GM12878 (cell line): ENCODE results near the gene ABCD2. TPM values are rescaled to one million over a fixed set of nuclear protein-coding genes. Genes with fewer than 3 reads are reported as not detected.

Source experiments
- ATAC-seq: fragments of 200-7000 bp; cut with Tn5 transposase; 3 replicates; pipeline ENCODE4 v1.9.1; 2020; ENCODE audit warnings: mild to moderate bottlenecking, moderate library complexity
- BruUV-seq: library from RNA; stranded (reverse); fragments of 400-500 nt; replicated peaks from 2 replicates; lab custom pipeline; 2021; lab: Mats Ljungman, UMichigan
- CTCF ChIA-PET: fragments of 300-600 bp; sonication (Branson Sonifier 250); formaldehyde crosslinking; extraction: SDS; loops from one replicate; lab custom pipeline; 2021; ENCODE audit warnings: inconsistent platforms; lab: Yijun Ruan, JAX
- POLR2A ChIA-PET: fragments of 350-600 bp; formaldehyde crosslinking; extraction: SDS; loops from one replicate; lab custom pipeline; 2021; ENCODE audit warnings: inconsistent platforms; lab: Charles Lee
- RAD21 ChIA-PET: fragments of 300-600 bp; sonication (Branson Sonifier 250); formaldehyde crosslinking; loops from one replicate; lab custom pipeline; 2023; ENCODE audit warnings: antibody characterized with exemption; ENCODE audit not compliant: unreplicated experiment; lab: Charles Lee
- SMC1A ChIA-PET: fragments of 300-600 bp; sonication (Branson Sonifier 250); formaldehyde crosslinking; loops from one replicate; lab custom pipeline; 2023; ENCODE audit not compliant: unreplicated experiment, uncharacterized antibody; lab: Charles Lee
- DNase-seq: peaks from one replicate; pipeline ENCODE4 v3.0.0-alpha.2; 2011; ENCODE audit warnings: low read depth, low spot score
- FAIRE-seq: peaks from 3 replicates; lab custom pipeline; 2011; peaks lifted over from hg19 to GRCh38; lab: Jason Lieb, UNC
- H2AFZ ChIP-seq: 2 replicates; pipeline ENCODE4 v1.6.0; 2011; ENCODE audit warnings: low read depth, low read length, control low read depth; ENCODE audit not compliant: control insufficient read depth
- H3K27ac ChIP-seq: 2 replicates; pipeline ENCODE4 v1.5.1; 2011; ENCODE audit warnings: control low read depth; ENCODE audit not compliant: control insufficient read depth, insufficient read depth
- H3K27me3 ChIP-seq, 2 experiments: replicated peaks in 1 of 2; 2 replicates each; pipeline versions ENCODE4 v1.6.0 to v1.6.1; 2011; ENCODE audit warnings: low read length in 1 of 2; ENCODE audit not compliant: control insufficient read depth in 2 of 2, insufficient read depth in 2 of 2
- H3K36me3 ChIP-seq, 2 experiments: 2 replicates each; pipeline ENCODE4 v1.5.1; 2011; ENCODE audit warnings: low read length in 1 of 2; ENCODE audit not compliant: control insufficient read depth in 2 of 2, insufficient read depth in 2 of 2
- H3K4me1 ChIP-seq: 2 replicates; pipeline ENCODE4 v1.6.1; 2011; ENCODE audit warnings: mild to moderate bottlenecking, low read length, moderate library complexity, mixed read lengths; ENCODE audit not compliant: control insufficient read depth, insufficient read depth
- H3K4me2 ChIP-seq: 2 replicates; pipeline ENCODE4 v1.6.0; 2011; ENCODE audit warnings: control low read depth; ENCODE audit not compliant: control insufficient read depth, insufficient read depth
- H3K4me3 ChIP-seq: fragments of 200-600 bp; sonication (generic); 2 replicates; pipeline ENCODE4 v1.5.1; 2016
- H3K79me2 ChIP-seq: 2 replicates; pipeline ENCODE4 v1.6.0; 2011; ENCODE audit warnings: low read length; ENCODE audit not compliant: control insufficient read depth, insufficient read depth
- H3K9ac ChIP-seq: 2 replicates; pipeline ENCODE4 v1.8.0; 2011; ENCODE audit warnings: low read length, control low read depth, mixed read lengths; ENCODE audit not compliant: control insufficient read depth, insufficient read depth
- H3K9me3 ChIP-seq: replicated peaks from 3 replicates; pipeline ENCODE4 v1.5.1; 2011; ENCODE audit warnings: mild to moderate bottlenecking, low read length; ENCODE audit not compliant: control insufficient read depth, insufficient read depth
- H4K20me1 ChIP-seq: 2 replicates; pipeline ENCODE4 v1.6.0; 2011; ENCODE audit not compliant: control insufficient read depth, insufficient read depth
- ASH2L ChIP-seq: fragments of 300-600, 200-600 bp; sonication (generic); IDR thresholded peaks from 2 replicates; pipeline ENCODE4 v1.6.1; 2017; ENCODE audit warnings: low read depth, mild to moderate bottlenecking, borderline replicate concordance
- BCL3 ChIP-seq: IDR thresholded peaks from 2 replicates; pipeline ENCODE4 v1.6.1; 2011; ENCODE audit warnings: borderline replicate concordance, low read depth, mild to moderate bottlenecking, moderate library complexity, low read length; ENCODE audit not compliant: insufficient read depth, poor library complexity, severe bottlenecking
- EZH2 ChIP-seq: IDR thresholded peaks from 2 replicates; pipeline ENCODE4 v1.6.1; 2012; ENCODE audit warnings: low read depth, mild to moderate bottlenecking, control low read depth, inconsistent platforms, low read length, borderline replicate concordance; ENCODE audit not compliant: control insufficient read depth
- LARP7 ChIP-seq: fragments of 450-650 bp; IDR thresholded peaks from 2 replicates; pipeline ENCODE4 v1.6.1; 2017; ENCODE audit warnings: mild to moderate bottlenecking
- MEF2A ChIP-seq: IDR thresholded peaks from 2 replicates; pipeline ENCODE4 v1.6.1; 2011; ENCODE audit warnings: low read depth, mild to moderate bottlenecking, low read length, moderate library complexity; ENCODE audit not compliant: insufficient read depth
- REST ChIP-seq: IDR thresholded peaks from 2 replicates; pipeline ENCODE4 v1.6.1; 2012; ENCODE audit warnings: mild to moderate bottlenecking, low read depth, low read length
- SMARCA5 ChIP-seq: fragments of 450-650 bp; IDR thresholded peaks from 2 replicates; pipeline ENCODE4 v1.6.1; 2017; ENCODE audit warnings: mild to moderate bottlenecking
- SREBF2 ChIP-seq: IDR thresholded peaks from 2 replicates; pipeline ENCODE4 v1.6.1; 2012; ENCODE audit warnings: mild to moderate bottlenecking, low read length
- STAT1 ChIP-seq: fragments of 450-650 bp; conservative IDR thresholded peaks from 2 replicates; pipeline ENCODE4 v1.6.1; 2014; ENCODE audit warnings: antibody characterized with exemption, mild to moderate bottlenecking
- USF1 ChIP-seq: IDR thresholded peaks from 2 replicates; pipeline ENCODE4 v1.6.1; 2011; ENCODE audit warnings: borderline replicate concordance, low read depth, mild to moderate bottlenecking, moderate library complexity, mixed read lengths, low read length; ENCODE audit not compliant: insufficient read depth; ENCODE audit errors: extremely low read length
- ZBTB33 ChIP-seq: fragments of 450-650 bp; IDR thresholded peaks from 2 replicates; pipeline ENCODE4 v1.6.1; 2017; ENCODE audit warnings: mild to moderate bottlenecking
- ZNF24 ChIP-seq: fragments of 450-650 bp; IDR thresholded peaks from 2 replicates; pipeline ENCODE4 v1.6.1; 2017; ENCODE audit warnings: antibody characterized with exemption, mild to moderate bottlenecking
- WGBS: methylation state at CpG from one replicate; pipeline ENCODE4 v1.1.6; 2016; ENCODE audit warnings: low lambda C conversion rate; ENCODE audit not compliant: insufficient replicate concordance, insufficient coverage; ENCODE audit errors: missing lambda C conversion rate; 5-methylcytosine and 5-hydroxymethylcytosine counted together
- in situ Hi-C: fragments of 300-500 bp; cut with MboI; formaldehyde crosslinking; loops from 9 replicates; pipeline ENCODE4 v1.14.3; 2018; ENCODE audit warnings: mixed read lengths
- intact Hi-C: fragments of 100-400 bp; cut with micrococcal nuclease; formaldehyde crosslinking; loops from one replicate; pipeline ENCODE4 v1.14.2; 2022; ENCODE audit not compliant: unreplicated experiment
- polyA plus RNA-seq, 11 experiments: library from polyadenylated mRNA; depleted of rRNA in 4 of 11; unstranded in 6 of 11; stranded (reverse) in 5 of 11; fragments of >200 nt; fragmentation: Nextera tagmentation in 4 of 11; fragmentation: Illumina TruSeq in 1 of 11; extraction: Ambion mirVana in 4 of 11; extraction: Trizol in 1 of 11; gene quantifications; 1 replicate in 1 of 11; 2 replicates in 10 of 11; pipeline versions ENCODE4 v1.2.1 to v1.2.3, GENCODE V29; 2011 to 2016; ENCODE audit warnings: inconsistent platforms in 2 of 11, missing spikeins in 2 of 11, low read depth in 1 of 11
- total RNA-seq, 4 experiments: library from RNA; depleted of rRNA in 3 of 4; stranded (reverse); fragments of >200 nt in 3 of 4; fragmentation: Illumina TruSeq in 1 of 4; extraction: Trizol in 1 of 4; gene quantifications; 2 replicates each; pipeline versions ENCODE4 v1.2.1 to v1.2.3, GENCODE V29; 2013 to 2021

ABCD2 gene
- total and polyA plus RNA-seq, 10 of the 15 experiments (the other 5 are each of a cell fraction or from before 2014, with no cell fraction given), result 4.4 to 16.2 (median 7.5) TPM

- TF ChIP-seq MEF2A, result no peak
- TF ChIP-seq LARP7, result no peak
- TF ChIP-seq ZBTB33, result no peak
- no peak for TF ChIP-seq REST
- TF ChIP-seq ZNF24, result no peak
- TF ChIP-seq BCL3, result no peak
- TF ChIP-seq STAT1, result no peak
- TF ChIP-seq EZH2, result no peak
- TF ChIP-seq ASH2L, result no peak
- TF ChIP-seq USF1, result no peak
- TF ChIP-seq SMARCA5, result no peak
- TF ChIP-seq SREBF2, result no peak
- no peak overlapping the region for H2AFZ ChIP-seq
- SMC1A ChIA-PET, result interaction anchor here (0.7 to 2.6 kb wide), 3 partner anchors 11 to 278 kb away, joined by 3 to 5 read pairs (median 3); no protein-coding TSS in a partner anchor
- FAIRE-seq (no peak), DNase-seq (no peak), ATAC-seq (no peak)
- WGBS, result 98% methylated on average over 20 of the region's 20 CpGs
- intact Hi-C loops, result no loop called here
- H3K9me3 ChIP-seq, result no peaks in the 10 kb centered on the region; the same call in 1 of the 3 replicates
- RAD21 ChIA-PET, result interaction anchor here (1.0 kb wide), 1 partner anchor 29 kb away, joined by 3 read pairs; no protein-coding TSS in a partner anchor
- in situ Hi-C loops, result no loop called here
- H3K9ac ChIP-seq, result no peak overlapping the region
- no peak overlapping the region for H3K4me2 ChIP-seq
- POLR2A ChIA-PET, result no interaction called here
- CTCF ChIA-PET, result interaction anchor here (1.3 kb wide), 1 partner anchor 38 kb away, joined by 3 read pairs; no protein-coding TSS in a partner anchor
- H3K4me3 ChIP-seq, result no peak overlapping the region
- H3K4me1 ChIP-seq, result peaks cover 26% of the 10 kb centered on the region
- H3K79me2 ChIP-seq, result no peaks in the 10 kb centered on the region; the same call in 1 of the 2 replicates
- H3K27me3 ChIP-seq, result no peaks in the 10 kb centered on the region
- BruUV-seq, result no TSS peak
- H4K20me1 ChIP-seq, result no peaks in the 10 kb centered on the region
- H3K36me3 ChIP-seq, result no peaks in the 10 kb centered on the region
- no peak overlapping the region for H3K27ac ChIP-seq
Measured at GRCh38 chr12:39626033-39626814, 6.6 kb upstream of the ABCD2 start.
